ENCODE results near the gene STIM1. TPM values are rescaled to one million over a fixed set of nuclear protein-coding genes. Genes with fewer than 3 reads are reported as not detected.

The STIM1 gene
- total and polyA plus RNA-seq, 10 of the 15 experiments (the other 5 are each of a cell fraction or from before 2014, with no cell fraction given), result 8.6 to 57.7 (median 29.3) TPM

DNA sequence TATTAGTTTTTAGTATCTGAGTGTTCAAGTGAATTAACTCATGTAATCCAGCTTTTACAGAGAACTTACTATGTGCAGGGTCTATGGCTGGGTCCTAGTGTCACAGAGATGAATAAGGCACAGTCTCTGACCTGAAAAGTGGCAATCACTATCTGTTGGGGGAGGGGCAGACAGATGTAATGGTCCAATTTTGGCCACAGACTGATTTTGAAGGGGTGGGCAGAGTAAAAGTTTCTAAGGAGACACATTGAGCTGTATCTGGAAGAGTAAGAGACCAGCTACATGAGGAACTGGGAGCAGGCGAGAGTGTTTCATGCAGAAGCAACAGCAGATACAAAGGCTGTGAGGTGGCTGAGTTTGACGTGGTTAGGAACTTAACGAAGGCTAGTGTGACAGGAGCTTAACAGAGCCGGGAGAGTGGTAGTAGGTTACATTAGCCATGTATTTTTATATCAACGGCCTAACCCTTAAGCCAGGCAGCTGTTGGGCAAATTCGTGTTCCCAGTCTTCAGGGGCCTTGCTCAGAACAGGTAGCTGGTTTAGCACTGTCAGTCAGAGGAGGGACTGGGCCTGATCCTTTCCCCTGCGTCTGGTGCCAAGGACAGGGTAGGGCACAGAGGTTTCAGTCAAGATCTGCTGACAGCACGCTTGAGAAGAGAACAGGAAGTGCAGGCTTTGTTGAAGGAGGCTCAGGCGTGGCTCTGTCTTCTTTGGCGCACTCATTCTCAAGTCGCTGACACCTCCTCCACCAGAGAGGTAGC lies 1.4 kb upstream of the STIM1 start (continued):
- TF ChIP-seq E4F1 (IDR thresholded peaks at IDR 0.05; ENCODE audit: borderline replicate concordance, partially characterized antibody), result no peak
- peak; percentile 89 for TF ChIP-seq SPI1 (IDR thresholded peaks at IDR 0.05; ENCODE audit: borderline replicate concordance, insufficient read depth, low read depth, low read length)
- TF ChIP-seq PKNOX1 (IDR thresholded peaks at IDR 0.05), result peak; percentile 88
- no peak for TF ChIP-seq SUZ12 (IDR thresholded peaks at IDR 0.05; ENCODE audit: unreplicated experiment)
- no peak for TF ChIP-seq ZNF24 (IDR thresholded peaks at IDR 0.05)
- 0 out of 2 replicates have a peak, but pooled peaks have one; percentile 16 for TF ChIP-seq BACH1 (IDR thresholded peaks at IDR 0.05; ENCODE audit: borderline replicate concordance)
- TF ChIP-seq, protein P1, sequence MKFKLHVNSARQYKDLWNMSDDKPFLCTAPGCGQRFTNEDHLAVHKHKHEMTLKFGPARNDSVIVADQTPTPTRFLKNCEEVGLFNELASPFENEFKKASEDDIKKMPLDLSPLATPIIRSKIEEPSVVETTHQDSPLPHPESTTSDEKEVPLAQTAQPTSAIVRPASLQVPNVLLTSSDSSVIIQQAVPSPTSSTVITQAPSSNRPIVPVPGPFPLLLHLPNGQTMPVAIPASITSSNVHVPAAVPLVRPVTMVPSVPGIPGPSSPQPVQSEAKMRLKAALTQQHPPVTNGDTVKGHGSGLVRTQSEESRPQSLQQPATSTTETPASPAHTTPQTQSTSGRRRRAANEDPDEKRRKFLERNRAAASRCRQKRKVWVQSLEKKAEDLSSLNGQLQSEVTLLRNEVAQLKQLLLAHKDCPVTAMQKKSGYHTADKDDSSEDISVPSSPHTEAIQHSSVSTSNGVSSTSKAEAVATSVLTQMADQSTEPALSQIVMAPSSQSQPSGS (IDR thresholded peaks at IDR 0.05; ENCODE audit: low read length), result no peak
- TF ChIP-seq ZBTB40 (IDR thresholded peaks at IDR 0.05; ENCODE audit: borderline replicate concordance), result 0 out of 2 replicates have a peak, but pooled peaks have one; percentile 40
- TF ChIP-seq POLR2AphosphoS5 (IDR thresholded peaks at IDR 0.05; ENCODE audit: low read length), result peak; percentile 87
- TF ChIP-seq, protein P2, sequence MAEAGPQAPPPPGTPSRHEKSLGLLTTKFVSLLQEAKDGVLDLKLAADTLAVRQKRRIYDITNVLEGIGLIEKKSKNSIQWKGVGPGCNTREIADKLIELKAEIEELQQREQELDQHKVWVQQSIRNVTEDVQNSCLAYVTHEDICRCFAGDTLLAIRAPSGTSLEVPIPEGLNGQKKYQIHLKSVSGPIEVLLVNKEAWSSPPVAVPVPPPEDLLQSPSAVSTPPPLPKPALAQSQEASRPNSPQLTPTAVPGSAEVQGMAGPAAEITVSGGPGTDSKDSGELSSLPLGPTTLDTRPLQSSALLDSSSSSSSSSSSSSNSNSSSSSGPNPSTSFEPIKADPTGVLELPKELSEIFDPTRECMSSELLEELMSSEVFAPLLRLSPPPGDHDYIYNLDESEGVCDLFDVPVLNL (IDR thresholded peaks at IDR 0.05; ENCODE audit: low read depth, low read length), result no peak
- 0 out of 2 replicates have a peak, but pooled peaks have one; percentile 30 for TF ChIP-seq ASH2L (IDR thresholded peaks at IDR 0.05; ENCODE audit: borderline replicate concordance, low read depth)
- no peak for TF ChIP-seq BCL11A (IDR thresholded peaks at IDR 0.05; ENCODE audit: low read depth, low read length)
- TF ChIP-seq MEF2A (IDR thresholded peaks at IDR 0.05; ENCODE audit: insufficient read depth, low read depth, low read length), result 0 out of 2 replicates have a peak, but pooled peaks have one; percentile 12
- TF ChIP-seq CREM (IDR thresholded peaks at IDR 0.05; ENCODE audit: low read depth), result 0 out of 2 replicates have a peak, but pooled peaks have one; percentile 34
- TF ChIP-seq IRF4 (IDR thresholded peaks at IDR 0.05; ENCODE audit: low read depth, low read length), result 0 out of 2 replicates have a peak, but pooled peaks have one; percentile 16
- TF ChIP-seq SP1 (IDR thresholded peaks at IDR 0.05; ENCODE audit: low read depth, low read length), result peak; percentile 10
- peak; percentile 66 for TF ChIP-seq PBX3 (IDR thresholded peaks at IDR 0.05; ENCODE audit: insufficient replicate concordance, low read depth, low read length)

All from GM12878 (cell line).